Measurements from ENCODE around the gene SETDB2. TPM values are rescaled to one million over a fixed set of nuclear protein-coding genes. Genes with fewer than 3 reads are reported as not detected.

Gene SETDB2
- total RNA-seq, 1 experiment from 2014 or later = 5.2 TPM

DNA sequence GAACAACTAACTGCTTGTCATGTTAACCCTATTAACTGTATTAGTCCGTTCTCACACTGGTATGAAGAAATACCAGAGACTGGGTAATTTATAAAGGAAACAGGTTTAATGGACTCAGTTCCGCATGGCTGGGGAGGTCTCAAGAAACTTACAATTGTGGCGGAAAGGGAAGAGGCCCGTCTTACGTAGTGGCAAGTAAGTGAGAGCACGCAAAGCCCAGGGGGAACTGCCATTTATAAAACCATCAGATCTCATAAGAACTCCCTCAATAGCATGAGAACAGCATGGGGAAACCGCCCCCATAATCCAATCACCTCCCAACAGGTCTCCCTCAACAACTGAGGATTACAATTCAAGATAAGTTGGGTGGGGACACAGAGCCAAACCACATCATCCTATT lies 86.4 kb downstream of the SETDB2 start:
- H3K27ac ChIP-seq (ENCODE audit: low read depth, low read length) = no peak overlapping the region
- ChIA-PET POLR2A (no interaction called here), CTCF (no interaction called here), RAD21 (ENCODE audit: low non-redundant PET in 1 of 2, low total read pairs in 2 of 2, uncharacterized antibody in 2 of 2, unreplicated experiment in 2 of 2) (no interaction called here)
- H3K9ac ChIP-seq (ENCODE audit: low read length) = no peak overlapping the region
- TF ChIP-seq SP1 (IDR thresholded peaks at IDR 0.05; ENCODE audit: low read depth) (no peak), CEBPB (IDR thresholded peaks at IDR 0.05; ENCODE audit: low read depth) (no peak), RAD21 (IDR thresholded peaks at IDR 0.05; ENCODE audit: low read depth) (no peak), TCF7L2 (IDR thresholded peaks at IDR 0.05; ENCODE audit: borderline replicate concordance, extremely low read depth, insufficient read depth, insufficient read length) (no peak), SRF (IDR thresholded peaks at IDR 0.05; ENCODE audit: low read depth) (no peak), POLR2AphosphoS5 (IDR thresholded peaks at IDR 0.05; ENCODE audit: low read depth, low read length) (no peak), ZFX (IDR thresholded peaks at IDR 0.05) (no peak), EZH2 (IDR thresholded peaks at IDR 0.05) (no peak), JUND (IDR thresholded peaks at IDR 0.05) (no peak), EZH2phosphoT487 (IDR thresholded peaks at IDR 0.05; ENCODE audit: borderline replicate concordance) (no peak), ZNF274 (IDR thresholded peaks at IDR 0.05; ENCODE audit: low read depth, low read length) (no peak), SIN3A (IDR thresholded peaks at IDR 0.05; ENCODE audit: low read depth) (no peak), ELF1 (IDR thresholded peaks at IDR 0.05; ENCODE audit: borderline replicate concordance, low read depth) (no peak), CBX3 (IDR thresholded peaks at IDR 0.05; ENCODE audit: low read depth) (no peak), POLR2A (IDR thresholded peaks at IDR 0.05; ENCODE audit: borderline replicate concordance, extremely low read depth, insufficient read depth, insufficient read length) (no peak)
- TF ChIP-seq, protein P1, sequence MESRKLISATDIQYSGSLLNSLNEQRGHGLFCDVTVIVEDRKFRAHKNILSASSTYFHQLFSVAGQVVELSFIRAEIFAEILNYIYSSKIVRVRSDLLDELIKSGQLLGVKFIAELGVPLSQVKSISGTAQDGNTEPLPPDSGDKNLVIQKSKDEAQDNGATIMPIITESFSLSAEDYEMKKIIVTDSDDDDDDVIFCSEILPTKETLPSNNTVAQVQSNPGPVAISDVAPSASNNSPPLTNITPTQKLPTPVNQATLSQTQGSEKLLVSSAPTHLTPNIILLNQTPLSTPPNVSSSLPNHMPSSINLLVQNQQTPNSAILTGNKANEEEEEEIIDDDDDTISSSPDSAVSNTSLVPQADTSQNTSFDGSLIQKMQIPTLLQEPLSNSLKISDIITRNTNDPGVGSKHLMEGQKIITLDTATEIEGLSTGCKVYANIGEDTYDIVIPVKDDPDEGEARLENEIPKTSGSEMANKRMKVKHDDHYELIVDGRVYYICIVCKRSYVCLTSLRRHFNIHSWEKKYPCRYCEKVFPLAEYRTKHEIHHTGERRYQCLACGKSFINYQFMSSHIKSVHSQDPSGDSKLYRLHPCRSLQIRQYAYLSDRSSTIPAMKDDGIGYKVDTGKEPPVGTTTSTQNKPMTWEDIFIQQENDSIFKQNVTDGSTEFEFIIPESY (IDR thresholded peaks at IDR 0.05; ENCODE audit: extremely low read depth, insufficient replicate concordance, low read length) = no peak
- TF ChIP-seq, protein P2, sequence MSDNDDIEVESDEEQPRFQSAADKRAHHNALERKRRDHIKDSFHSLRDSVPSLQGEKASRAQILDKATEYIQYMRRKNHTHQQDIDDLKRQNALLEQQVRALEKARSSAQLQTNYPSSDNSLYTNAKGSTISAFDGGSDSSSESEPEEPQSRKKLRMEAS (IDR thresholded peaks at IDR 0.05) = no peak
- TF ChIP-seq, protein P3, sequence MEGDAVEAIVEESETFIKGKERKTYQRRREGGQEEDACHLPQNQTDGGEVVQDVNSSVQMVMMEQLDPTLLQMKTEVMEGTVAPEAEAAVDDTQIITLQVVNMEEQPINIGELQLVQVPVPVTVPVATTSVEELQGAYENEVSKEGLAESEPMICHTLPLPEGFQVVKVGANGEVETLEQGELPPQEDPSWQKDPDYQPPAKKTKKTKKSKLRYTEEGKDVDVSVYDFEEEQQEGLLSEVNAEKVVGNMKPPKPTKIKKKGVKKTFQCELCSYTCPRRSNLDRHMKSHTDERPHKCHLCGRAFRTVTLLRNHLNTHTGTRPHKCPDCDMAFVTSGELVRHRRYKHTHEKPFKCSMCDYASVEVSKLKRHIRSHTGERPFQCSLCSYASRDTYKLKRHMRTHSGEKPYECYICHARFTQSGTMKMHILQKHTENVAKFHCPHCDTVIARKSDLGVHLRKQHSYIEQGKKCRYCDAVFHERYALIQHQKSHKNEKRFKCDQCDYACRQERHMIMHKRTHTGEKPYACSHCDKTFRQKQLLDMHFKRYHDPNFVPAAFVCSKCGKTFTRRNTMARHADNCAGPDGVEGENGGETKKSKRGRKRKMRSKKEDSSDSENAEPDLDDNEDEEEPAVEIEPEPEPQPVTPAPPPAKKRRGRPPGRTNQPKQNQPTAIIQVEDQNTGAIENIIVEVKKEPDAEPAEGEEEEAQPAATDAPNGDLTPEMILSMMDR (IDR thresholded peaks at IDR 0.05 in 2 of 3, conservative IDR thresholded peaks at IDR 0.05 in 1 of 3; ENCODE audit: borderline replicate concordance in 1 of 3, insufficient read depth in 1 of 3, low read depth in 2 of 3, low read length in 2 of 3) = no peak
- DNase-seq (ENCODE audit: low read depth, low spot score) (no peak), ATAC-seq (no peak)
- no peak overlapping the region for H3K4me2 ChIP-seq (ENCODE audit: low read length)
- H2AFZ ChIP-seq (ENCODE audit: low read depth, low read length, poor library complexity, severe bottlenecking) = no peak overlapping the region
- intact Hi-C loops (cut with micrococcal nuclease) = no loop called here
- no peaks in the 10 kb centered on the region for H3K9me3 ChIP-seq (ENCODE audit: control insufficient read depth in 1 of 2, insufficient read depth in 1 of 2, low read depth in 1 of 2, low read length in 2 of 2)
- no peaks in the 10 kb centered on the region for H3K36me3 ChIP-seq (ENCODE audit: control insufficient read depth in 1 of 2, insufficient read depth in 2 of 2, low read length in 2 of 2)
- no peaks in the 10 kb centered on the region for H3K27me3 ChIP-seq (ENCODE audit: insufficient read depth, low read length)
- H3K4me3 ChIP-seq (replicated peaks in 1 of 2; ENCODE audit: low read depth in 1 of 2, low read length in 2 of 2) = no peak overlapping the region
- H3K79me2 ChIP-seq (ENCODE audit: insufficient read depth, low read length) = no peaks in the 10 kb centered on the region
- H4K20me1 ChIP-seq (ENCODE audit: insufficient read depth) = no peaks in the 10 kb centered on the region
- no TSS peak for BruUV-seq (replicated peaks)
- no peaks in the 10 kb centered on the region for H3K9me2 ChIP-seq (ENCODE audit: insufficient read depth)
- H3K4me1 ChIP-seq (ENCODE audit: control insufficient read depth in 1 of 2, insufficient read depth in 2 of 2, low read length in 2 of 2) = no peaks in the 10 kb centered on the region
